ENCODE measurements around the gene DUSP22. TPM values are rescaled to one million over a fixed set of nuclear protein-coding genes. Genes with fewer than 3 reads are reported as not detected.
A peak's percentile ranks its signal among the peaks of the same experiment; 100 is the strongest.

Gene DUSP22
- total RNA-seq, 1 experiment from 2014 or later: 34.8 TPM

DNA sequence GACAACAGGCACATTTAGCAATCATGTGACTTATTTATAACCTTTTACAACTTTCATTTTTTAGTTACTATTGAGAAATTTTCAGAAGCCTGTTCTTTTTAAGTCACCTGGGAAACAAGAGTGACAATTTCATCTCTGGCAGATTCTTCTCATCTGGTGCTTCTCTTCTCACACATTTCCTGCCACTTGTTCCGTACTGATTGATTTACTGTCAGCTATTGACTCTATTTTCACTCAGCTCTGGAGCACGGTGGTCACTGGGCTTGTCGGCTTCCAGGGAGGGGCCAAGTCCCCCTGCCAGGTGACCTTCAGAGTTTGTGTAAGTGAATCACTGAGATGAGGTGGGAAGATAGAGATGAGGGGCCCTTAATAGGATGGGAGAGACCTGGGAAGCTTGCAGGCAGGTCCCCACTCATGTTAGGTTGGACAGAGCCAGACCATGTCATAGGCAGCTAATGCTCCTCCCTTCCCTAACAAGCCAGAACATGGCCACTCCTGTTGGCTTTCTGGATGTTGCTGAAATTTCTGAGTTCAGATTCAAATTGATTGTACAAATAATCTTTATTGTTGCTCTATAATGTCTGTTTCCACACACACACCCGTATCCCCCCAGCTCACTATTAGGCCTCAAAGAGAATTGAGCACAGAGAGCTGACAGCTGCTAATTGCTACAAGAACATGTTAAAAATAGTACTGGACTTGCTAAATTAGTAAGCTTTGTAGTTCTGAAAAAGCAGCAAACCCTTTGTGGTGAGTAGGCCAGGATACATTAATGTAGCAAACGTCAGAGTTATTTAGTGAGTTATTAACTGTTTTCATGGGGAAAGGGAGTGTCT, 13.3 kb downstream of the DUSP22 start:
- ChIA-PET POLR2A (no interaction called here), CTCF (no interaction called here)
- Histone ChIP-seq H3K27me3 (ENCODE audit: control insufficient read depth, insufficient read depth, low read length) (no peaks in the 10 kb centered on the region), H3K27ac (ENCODE audit: low read length) (no peak overlapping the region), H3K4me1 (ENCODE audit: control insufficient read depth, insufficient read depth, low read length) (no peaks in the 10 kb centered on the region), H3K36me3 (ENCODE audit: control insufficient read depth, insufficient read depth, low read length) (no peaks in the 10 kb centered on the region), H3K9me3 (ENCODE audit: control insufficient read depth, insufficient read depth, low read depth, low read length) (no peaks in the 10 kb centered on the region), H3K4me3 (ENCODE audit: low read depth in 2 of 2, low read length in 2 of 2) (no peak overlapping the region)
- intact Hi-C loops (cut with micrococcal nuclease; ENCODE audit: unreplicated experiment) (no loop called here), in situ Hi-C loops (cut with HindIII; ENCODE audit: low pct_unique_long_range_greater_than_20kb, low sequenced_read_pairs) (no loop called here)
- DNase-seq (ENCODE audit: low read depth, low spot score): no peak
- TF ChIP-seq TCF7L2 (IDR thresholded peaks at IDR 0.05; ENCODE audit: low read depth, low read length) (no peak), POLR2AphosphoS5 (IDR thresholded peaks at IDR 0.05; ENCODE audit: low read depth, low read length) (no peak), SIN3A (IDR thresholded peaks at IDR 0.05; ENCODE audit: borderline replicate concordance, insufficient read depth, low read depth, low read length) (no peak)
- TF ChIP-seq, protein P1, sequence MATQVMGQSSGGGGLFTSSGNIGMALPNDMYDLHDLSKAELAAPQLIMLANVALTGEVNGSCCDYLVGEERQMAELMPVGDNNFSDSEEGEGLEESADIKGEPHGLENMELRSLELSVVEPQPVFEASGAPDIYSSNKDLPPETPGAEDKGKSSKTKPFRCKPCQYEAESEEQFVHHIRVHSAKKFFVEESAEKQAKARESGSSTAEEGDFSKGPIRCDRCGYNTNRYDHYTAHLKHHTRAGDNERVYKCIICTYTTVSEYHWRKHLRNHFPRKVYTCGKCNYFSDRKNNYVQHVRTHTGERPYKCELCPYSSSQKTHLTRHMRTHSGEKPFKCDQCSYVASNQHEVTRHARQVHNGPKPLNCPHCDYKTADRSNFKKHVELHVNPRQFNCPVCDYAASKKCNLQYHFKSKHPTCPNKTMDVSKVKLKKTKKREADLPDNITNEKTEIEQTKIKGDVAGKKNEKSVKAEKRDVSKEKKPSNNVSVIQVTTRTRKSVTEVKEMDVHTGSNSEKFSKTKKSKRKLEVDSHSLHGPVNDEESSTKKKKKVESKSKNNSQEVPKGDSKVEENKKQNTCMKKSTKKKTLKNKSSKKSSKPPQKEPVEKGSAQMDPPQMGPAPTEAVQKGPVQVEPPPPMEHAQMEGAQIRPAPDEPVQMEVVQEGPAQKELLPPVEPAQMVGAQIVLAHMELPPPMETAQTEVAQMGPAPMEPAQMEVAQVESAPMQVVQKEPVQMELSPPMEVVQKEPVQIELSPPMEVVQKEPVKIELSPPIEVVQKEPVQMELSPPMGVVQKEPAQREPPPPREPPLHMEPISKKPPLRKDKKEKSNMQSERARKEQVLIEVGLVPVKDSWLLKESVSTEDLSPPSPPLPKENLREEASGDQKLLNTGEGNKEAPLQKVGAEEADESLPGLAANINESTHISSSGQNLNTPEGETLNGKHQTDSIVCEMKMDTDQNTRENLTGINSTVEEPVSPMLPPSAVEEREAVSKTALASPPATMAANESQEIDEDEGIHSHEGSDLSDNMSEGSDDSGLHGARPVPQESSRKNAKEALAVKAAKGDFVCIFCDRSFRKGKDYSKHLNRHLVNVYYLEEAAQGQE (IDR thresholded peaks at IDR 0.05; ENCODE audit: insufficient read depth in 1 of 2, low read depth in 2 of 2, low read length in 1 of 2): no peak
- TF ChIP-seq, protein P2, sequence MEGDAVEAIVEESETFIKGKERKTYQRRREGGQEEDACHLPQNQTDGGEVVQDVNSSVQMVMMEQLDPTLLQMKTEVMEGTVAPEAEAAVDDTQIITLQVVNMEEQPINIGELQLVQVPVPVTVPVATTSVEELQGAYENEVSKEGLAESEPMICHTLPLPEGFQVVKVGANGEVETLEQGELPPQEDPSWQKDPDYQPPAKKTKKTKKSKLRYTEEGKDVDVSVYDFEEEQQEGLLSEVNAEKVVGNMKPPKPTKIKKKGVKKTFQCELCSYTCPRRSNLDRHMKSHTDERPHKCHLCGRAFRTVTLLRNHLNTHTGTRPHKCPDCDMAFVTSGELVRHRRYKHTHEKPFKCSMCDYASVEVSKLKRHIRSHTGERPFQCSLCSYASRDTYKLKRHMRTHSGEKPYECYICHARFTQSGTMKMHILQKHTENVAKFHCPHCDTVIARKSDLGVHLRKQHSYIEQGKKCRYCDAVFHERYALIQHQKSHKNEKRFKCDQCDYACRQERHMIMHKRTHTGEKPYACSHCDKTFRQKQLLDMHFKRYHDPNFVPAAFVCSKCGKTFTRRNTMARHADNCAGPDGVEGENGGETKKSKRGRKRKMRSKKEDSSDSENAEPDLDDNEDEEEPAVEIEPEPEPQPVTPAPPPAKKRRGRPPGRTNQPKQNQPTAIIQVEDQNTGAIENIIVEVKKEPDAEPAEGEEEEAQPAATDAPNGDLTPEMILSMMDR (IDR thresholded peaks at IDR 0.05): no peak
- ATAC-seq: no peak
- no TSS peak for BruUV-seq (replicated peaks)

DNA sequence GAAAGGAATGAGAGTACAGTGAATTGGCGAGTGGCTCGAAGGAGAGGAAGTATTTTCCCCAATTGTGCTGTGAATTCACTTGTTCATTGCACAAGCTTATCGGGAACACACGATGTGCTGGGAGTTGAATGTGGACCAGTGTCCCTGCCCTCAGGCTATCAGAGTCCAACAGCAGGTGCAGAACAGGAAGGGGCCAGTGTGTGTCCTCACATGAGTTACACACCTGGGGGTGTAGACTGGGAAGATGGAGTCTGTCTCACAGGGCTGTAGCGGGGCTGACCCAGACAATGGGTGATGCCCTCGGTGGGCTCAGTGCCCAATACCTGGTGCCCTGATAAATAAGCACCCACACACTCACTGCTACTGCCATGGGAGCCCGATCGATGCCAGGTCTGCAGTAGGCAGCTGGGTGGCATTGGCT, 14.4 kb downstream of the DUSP22 start:
- Histone ChIP-seq H3K4me1 (ENCODE audit: control insufficient read depth, insufficient read depth, low read length) (no peaks in the 10 kb centered on the region), H3K27me3 (ENCODE audit: control insufficient read depth, insufficient read depth, low read length) (no peaks in the 10 kb centered on the region), H3K27ac (ENCODE audit: low read length) (no peak overlapping the region), H3K36me3 (ENCODE audit: control insufficient read depth, insufficient read depth, low read length) (no peaks in the 10 kb centered on the region), H3K9me3 (ENCODE audit: control insufficient read depth, insufficient read depth, low read depth, low read length) (no peaks in the 10 kb centered on the region), H3K4me3 (ENCODE audit: low read depth in 2 of 2, low read length in 2 of 2) (no peak overlapping the region)
- TF ChIP-seq, protein P2 (IDR thresholded peaks at IDR 0.05): no peak
- no peak for TF ChIP-seq TCF7L2 (IDR thresholded peaks at IDR 0.05; ENCODE audit: low read depth, low read length)
- TF ChIP-seq POLR2AphosphoS5 (IDR thresholded peaks at IDR 0.05; ENCODE audit: low read depth, low read length): no peak
- TF ChIP-seq SIN3A (IDR thresholded peaks at IDR 0.05; ENCODE audit: borderline replicate concordance, insufficient read depth, low read depth, low read length): no peak
- DNase-seq (ENCODE audit: low read depth, low spot score): no peak
- 0 out of 2 replicates have a peak, but pooled peaks have one; percentile 27 for ATAC-seq
- in situ Hi-C loops (cut with HindIII; ENCODE audit: low pct_unique_long_range_greater_than_20kb, low sequenced_read_pairs) (no loop called here), intact Hi-C loops (cut with micrococcal nuclease; ENCODE audit: unreplicated experiment) (no loop called here)
- no TSS peak for BruUV-seq (replicated peaks)
- POLR2A ChIA-PET: no interaction called here
- CTCF ChIA-PET: no interaction called here
